Fibroblast of mammary gland (primary cell): ENCODE data around the gene ITGB2.

Source experiments
- DNase-seq: peaks from one replicate; pipeline ENCODE4 v3.0.0-alpha.2; 2010; ENCODE audit warnings: low read depth
- H3K4me3 ChIP-seq: 2 replicates; pipeline ENCODE4 v1.5.1; 2011; ENCODE audit warnings: low read depth, mild to moderate bottlenecking, low read length, moderate library complexity; ENCODE audit not compliant: control insufficient read depth
- CTCF ChIP-seq: conservative IDR thresholded peaks from 2 replicates; pipeline ENCODE4 v1.5.1; 2011; ENCODE audit warnings: low read depth, low read length, inconsistent platforms; ENCODE audit not compliant: control insufficient read depth, insufficient read depth

ITGB2 gene

DNA sequence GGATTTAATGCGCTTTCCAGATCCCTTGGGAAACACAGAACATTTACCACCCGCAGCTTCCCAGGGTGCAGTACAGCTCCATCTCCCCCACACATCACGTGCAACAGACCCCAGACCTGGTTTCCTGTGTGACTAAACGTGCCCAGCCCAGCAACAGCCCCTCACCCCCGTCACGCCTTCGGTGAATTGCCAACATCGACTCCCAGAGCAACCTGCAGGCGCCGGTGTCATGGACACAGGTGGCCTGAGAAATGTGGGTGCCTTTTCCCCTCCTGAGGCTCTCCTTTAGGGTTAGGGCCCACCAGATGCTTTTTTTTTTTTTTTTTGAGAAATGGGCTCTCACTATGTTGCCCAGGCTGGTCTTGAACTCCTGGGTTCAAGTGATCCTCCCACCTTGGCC lies 78.6 kb downstream of the ITGB2 start:
- no peak for TF ChIP-seq CTCF
- no peak for DNase-seq
- no peak overlapping the region for H3K4me3 ChIP-seq

- no peak for TF ChIP-seq CTCF
- DNase-seq, result no peak
- no peak overlapping the region for H3K4me3 ChIP-seq
Observed at GRCh38 chr21:44840771-44841170, 79.9 kb downstream of the ITGB2 start.

GRCh38 chr21:44838951-44839350 lies 81.7 kb downstream of the ITGB2 start:
- TF ChIP-seq CTCF, result no peak
- no peak for DNase-seq
- no peak overlapping the region for H3K4me3 ChIP-seq

- no peak for DNase-seq
- H3K4me3 ChIP-seq, result no peak overlapping the region
- no peak for TF ChIP-seq CTCF
Observed at GRCh38 chr21:44838039-44838895, 82.4 kb downstream of the ITGB2 start.

DNA sequence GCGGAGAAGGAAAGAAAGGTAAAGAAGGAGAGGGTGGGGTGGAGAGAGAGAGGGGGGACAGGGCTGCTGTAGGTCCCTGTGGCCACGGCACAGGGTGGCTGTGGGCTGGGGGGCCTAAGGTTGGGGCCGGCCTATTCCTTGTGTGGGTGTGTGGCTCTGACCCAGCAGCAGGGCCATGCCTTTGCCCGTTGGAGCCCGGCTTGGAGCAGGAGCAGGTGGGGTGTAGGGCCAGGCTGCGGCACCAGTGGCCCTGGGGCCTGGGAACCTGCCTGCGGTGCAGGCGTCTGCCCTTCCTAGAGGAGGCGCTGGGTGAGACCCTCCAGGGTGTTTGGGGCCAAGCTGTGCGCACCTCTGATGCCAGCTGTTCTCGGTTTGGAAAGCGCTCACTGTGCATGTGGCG lies 83.2 kb downstream of the ITGB2 start:
- DNase-seq, result no peak
- no peak overlapping the region for H3K4me3 ChIP-seq
- no peak for TF ChIP-seq CTCF

DNA sequence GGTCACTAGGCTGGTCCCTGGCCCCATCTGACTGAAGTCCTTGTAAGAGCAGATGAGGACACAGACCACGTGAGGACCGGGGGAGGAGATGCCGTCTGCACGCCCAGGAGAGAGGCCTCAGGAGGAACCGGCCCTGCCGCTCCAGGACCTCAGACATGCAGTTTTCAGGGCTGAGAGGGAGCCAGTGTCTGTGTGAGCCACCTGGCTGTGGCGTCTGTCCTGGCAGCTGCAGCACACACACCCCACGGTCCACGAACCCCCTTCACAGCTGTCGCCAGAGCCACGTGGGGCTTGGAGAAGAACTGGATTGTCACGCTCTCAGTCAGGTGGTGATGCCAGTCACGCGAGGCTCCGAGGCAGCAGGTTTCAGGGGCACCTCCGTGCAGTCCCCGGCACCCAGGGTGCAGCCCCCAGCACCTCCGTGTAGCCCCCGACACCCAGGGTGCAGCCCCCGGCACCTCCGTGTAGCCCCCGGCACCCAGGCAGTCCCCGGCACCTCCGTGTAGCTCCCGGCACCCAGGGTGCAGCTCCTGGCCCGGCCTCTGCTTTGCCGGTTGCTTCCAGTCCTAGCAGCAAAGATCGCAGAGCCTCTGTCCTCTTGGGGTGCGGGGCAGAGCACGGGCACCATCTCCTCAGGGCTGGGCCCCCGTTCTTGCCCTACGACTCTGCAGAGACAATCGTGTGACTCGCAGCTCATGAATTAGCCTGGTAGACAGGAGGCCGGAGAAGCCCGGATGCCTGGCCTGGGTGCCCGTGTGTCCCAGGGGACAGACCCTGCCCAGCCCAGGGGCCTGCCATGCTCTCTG lies 83.8 kb downstream of the ITGB2 start:
- TF ChIP-seq CTCF, result no peak
- H3K4me3 ChIP-seq, result no peak overlapping the region
- peak; percentile 39 for DNase-seq
